ENCODE measurements around the gene TSPAN32. TPM values are rescaled to one million over a fixed set of nuclear protein-coding genes. Genes with fewer than 3 reads are reported as not detected.
A peak's percentile ranks its signal among the peaks of the same experiment; 100 is the strongest.

TSPAN32 gene
- total RNA-seq, 4 donors from 2014 or later = 0.19 to 6.4 (median 2.7) TPM

GRCh38 chr11:2268729-2269600, 32.8 kb upstream of the TSPAN32 start:
- DNase-seq (ENCODE audit: low spot score) (peak; percentile 52), ATAC-seq (ENCODE audit: low FRiP score) (peak; percentile 76)
- TF ChIP-seq CTCF (IDR thresholded peaks at IDR 0.05) = no peak

GRCh38 chr11:2269601-2270321, 32.1 kb upstream of the TSPAN32 start:
- TF ChIP-seq CTCF (IDR thresholded peaks at IDR 0.05) = no peak
- ATAC-seq (ENCODE audit: low FRiP score) (no peak), DNase-seq (ENCODE audit: low spot score) (peak; percentile 14)

GRCh38 chr11:2270322-2271076, 31.3 kb upstream of the TSPAN32 start, which contains the start of gene ASCL2:
TSS of gene ASCL2 (minus strand) at chr11:2270588. CDS start at chr11:2270332, 256 bp downstream.
- TF ChIP-seq CTCF (IDR thresholded peaks at IDR 0.05) = no peak
- no peak for ATAC-seq (ENCODE audit: low FRiP score)
- DNase-seq (ENCODE audit: low spot score) = peak; percentile 20

GRCh38 chr11:2271077-2271326, 30.8 kb upstream of the TSPAN32 start:
- ATAC-seq (ENCODE audit: low FRiP score) (no peak), DNase-seq (ENCODE audit: low spot score) (peak; percentile 22)
- no peak for TF ChIP-seq CTCF (IDR thresholded peaks at IDR 0.05)

GRCh38 chr11:2271327-2272227, 30.2 kb upstream of the TSPAN32 start:
- DNase-seq (ENCODE audit: low spot score) = peak; percentile 6
- ATAC-seq (ENCODE audit: low FRiP score) = no peak
- TF ChIP-seq CTCF (IDR thresholded peaks at IDR 0.05) = no peak

- TF ChIP-seq CTCF (IDR thresholded peaks at IDR 0.05) = no peak
- DNase-seq (ENCODE audit: low spot score) = peak; percentile 14
- ATAC-seq (ENCODE audit: low FRiP score) = no peak
These were observed 29.4 kb upstream of the TSPAN32 start for GRCh38 chr11:2272228-2272945.

Data from omental fat pad (tissue), 4 donors.